Breast epithelium (tissue), 4 donors: ENCODE measurements around the gene DYNC1I1. TPM values are rescaled to one million over a fixed set of nuclear protein-coding genes. Genes with fewer than 3 reads are reported as not detected.

Experiments
- DNase-seq, 2 donors: peaks; one replicate each; pipeline ENCODE4 v3.0.0-alpha.2; 2019; ENCODE audit warnings: low spot score in 2 of 2
- H3K27ac ChIP-seq, 2 donors: fragments of 200-600 bp; sonication (generic) in 1 of 2; one replicate each; pipeline ENCODE4 v1.5.1; 2016 to 2019; ENCODE audit warnings: mild to moderate bottlenecking in 1 of 2
- H3K27me3 ChIP-seq, 2 donors: fragments of 200-600 bp; sonication (generic) in 1 of 2; one replicate each; pipeline versions ENCODE4 v1.5.1 to v1.6.0; 2017 to 2019; ENCODE audit warnings: control low read depth in 1 of 2, mild to moderate bottlenecking in 1 of 2
- H3K36me3 ChIP-seq: fragments of 200-600 bp; one replicate; pipeline ENCODE4 v1.5.1; 2019
- H3K4me1 ChIP-seq, 2 donors: fragments of 200-600 bp; sonication (generic); one replicate each; pipeline ENCODE4 v1.5.1; 2016 to 2019; ENCODE audit warnings: control low read depth in 1 of 2
- H3K4me3 ChIP-seq, 3 donors: fragments of 200-600 bp; sonication (generic); 1 replicate in 2 of 3; 2 replicates in 1 of 3; pipeline ENCODE4 v1.5.1; 2016 to 2019; ENCODE audit warnings: mild to moderate bottlenecking in 3 of 3, moderate library complexity in 2 of 3
- H3K9me3 ChIP-seq, 2 donors: fragments of 200-600 bp; sonication (generic) in 1 of 2; one replicate each; pipeline ENCODE4 v1.5.1; 2016 to 2019; ENCODE audit warnings: control low read depth in 1 of 2
- POLR2A ChIP-seq: fragments of 450-650 bp; IDR thresholded peaks from one replicate; pipeline ENCODE4 v1.6.1; 2016; ENCODE audit warnings: antibody characterized with exemption, mild to moderate bottlenecking, moderate library complexity
- POLR2AphosphoS5 ChIP-seq, 3 donors: sonication (generic); formaldehyde crosslinking; IDR thresholded peaks; one replicate each; pipeline ENCODE4 v1.6.1; 2017; ENCODE audit warnings: antibody characterized with exemption in 3 of 3
- intact Hi-C: fragments of 100-400 bp; cut with DNase I; formaldehyde crosslinking; loops from one replicate; pipeline ENCODE4 v1.15.1; 2023; ENCODE audit warnings: low total_unique reads
- total RNA-seq, 3 donors: library from RNA; depleted of rRNA; stranded (reverse); fragments of >200 nt; gene quantifications; one replicate each; pipeline ENCODE4 v1.1.0, GENCODE V29; 2016
- TF ChIP-seq, protein P1 (sequence below), 3 donors: fragments of 450-650 bp; IDR thresholded peaks; one replicate each; pipeline ENCODE4 v1.5.1; 2016 to 2017; ENCODE audit warnings: antibody characterized with exemption in 3 of 3, mild to moderate bottlenecking in 3 of 3, moderate library complexity in 3 of 3

DYNC1I1 gene
- total RNA-seq, 3 donors from 2014 or later, result 5.7 to 7.7 (median 6.6) TPM

DNA sequence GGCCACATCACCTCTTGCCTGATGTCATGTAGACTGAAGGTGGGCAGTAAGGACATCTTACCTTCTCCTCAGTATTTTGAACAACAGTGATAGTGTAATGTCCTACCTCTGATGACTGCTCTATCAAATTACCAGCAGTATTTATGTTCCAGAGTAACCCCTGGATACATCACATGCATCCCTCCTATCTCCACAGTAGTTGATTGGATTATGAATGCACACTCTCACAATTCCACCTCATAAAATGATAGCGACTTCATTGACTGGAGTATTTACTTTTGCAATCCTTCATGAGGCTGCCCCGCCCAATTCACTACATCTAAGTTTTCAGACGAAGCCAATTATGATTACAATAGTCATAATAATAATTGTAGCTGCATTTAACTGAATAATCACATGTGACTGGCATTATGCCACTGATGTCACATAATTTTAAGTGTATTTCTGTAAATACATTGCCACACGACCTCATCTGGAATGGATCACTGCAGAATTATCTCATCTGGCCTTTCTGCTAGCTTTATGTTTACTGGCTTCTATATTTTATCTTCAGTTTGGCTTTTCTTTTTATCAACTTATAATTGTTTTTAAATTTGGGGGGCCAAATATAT is 280.6 kb downstream of the DYNC1I1 start:
- H3K27me3 ChIP-seq, result no peaks in the 10 kb centered on the region
- no peak overlapping the region for H3K27ac ChIP-seq
- H3K9me3 ChIP-seq, result no peaks in the 10 kb centered on the region
- H3K4me3 ChIP-seq, result no peak overlapping the region
- no peaks in the 10 kb centered on the region for H3K36me3 ChIP-seq
- TF ChIP-seq POLR2AphosphoS5 (IDR thresholded peaks at IDR 0.05) (no peak), POLR2A (no peak)
- TF ChIP-seq, protein P1, sequence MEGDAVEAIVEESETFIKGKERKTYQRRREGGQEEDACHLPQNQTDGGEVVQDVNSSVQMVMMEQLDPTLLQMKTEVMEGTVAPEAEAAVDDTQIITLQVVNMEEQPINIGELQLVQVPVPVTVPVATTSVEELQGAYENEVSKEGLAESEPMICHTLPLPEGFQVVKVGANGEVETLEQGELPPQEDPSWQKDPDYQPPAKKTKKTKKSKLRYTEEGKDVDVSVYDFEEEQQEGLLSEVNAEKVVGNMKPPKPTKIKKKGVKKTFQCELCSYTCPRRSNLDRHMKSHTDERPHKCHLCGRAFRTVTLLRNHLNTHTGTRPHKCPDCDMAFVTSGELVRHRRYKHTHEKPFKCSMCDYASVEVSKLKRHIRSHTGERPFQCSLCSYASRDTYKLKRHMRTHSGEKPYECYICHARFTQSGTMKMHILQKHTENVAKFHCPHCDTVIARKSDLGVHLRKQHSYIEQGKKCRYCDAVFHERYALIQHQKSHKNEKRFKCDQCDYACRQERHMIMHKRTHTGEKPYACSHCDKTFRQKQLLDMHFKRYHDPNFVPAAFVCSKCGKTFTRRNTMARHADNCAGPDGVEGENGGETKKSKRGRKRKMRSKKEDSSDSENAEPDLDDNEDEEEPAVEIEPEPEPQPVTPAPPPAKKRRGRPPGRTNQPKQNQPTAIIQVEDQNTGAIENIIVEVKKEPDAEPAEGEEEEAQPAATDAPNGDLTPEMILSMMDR (IDR thresholded peaks at IDR 0.05), result no peak
- intact Hi-C loops, result no loop called here
- DNase-seq, result no peak
- no peaks in the 10 kb centered on the region for H3K4me1 ChIP-seq

DNA sequence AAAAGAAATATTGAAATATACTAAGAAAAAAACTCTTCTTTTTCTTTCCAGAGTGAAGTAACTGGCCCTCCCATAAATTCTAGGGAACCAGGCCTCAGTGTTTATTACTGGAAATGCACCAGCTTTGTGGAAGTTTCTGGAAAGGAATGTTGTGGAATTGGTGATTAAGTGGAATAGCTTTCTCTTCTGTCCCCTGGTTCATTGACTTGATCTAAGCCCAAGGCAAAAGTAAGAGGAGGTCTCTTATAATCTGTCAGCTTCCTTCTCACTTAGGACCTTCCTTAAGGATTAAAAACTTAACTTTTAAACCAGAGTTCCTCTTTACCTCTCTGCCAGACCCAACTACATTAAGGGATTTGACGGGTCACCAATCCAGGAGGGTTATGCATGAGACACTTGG is 283.4 kb downstream of the DYNC1I1 start:
- H3K36me3 ChIP-seq, result no peaks in the 10 kb centered on the region
- TF ChIP-seq, protein P1 (IDR thresholded peaks at IDR 0.05), result no peak
- no peak for TF ChIP-seq POLR2A
- H3K27me3 ChIP-seq, result no peaks in the 10 kb centered on the region
- intact Hi-C loops, result no loop called here
- no peak for DNase-seq
- no peaks in the 10 kb centered on the region for H3K9me3 ChIP-seq
- no peaks in the 10 kb centered on the region for H3K4me1 ChIP-seq
- H3K27ac ChIP-seq, result no peak overlapping the region
- no peak overlapping the region for H3K4me3 ChIP-seq

GRCh38 chr7:96059075-96059474 is 286.7 kb downstream of the DYNC1I1 start:
- no peaks in the 10 kb centered on the region for H3K36me3 ChIP-seq
- H3K27me3 ChIP-seq, result no peaks in the 10 kb centered on the region
- no peak overlapping the region for H3K27ac ChIP-seq
- intact Hi-C loops, result no loop called here
- no peaks in the 10 kb centered on the region for H3K4me1 ChIP-seq
- DNase-seq, result no peak
- TF ChIP-seq, protein P1 (IDR thresholded peaks at IDR 0.05), result no peak
- no peak for TF ChIP-seq POLR2AphosphoS5 (IDR thresholded peaks at IDR 0.05)
- no peaks in the 10 kb centered on the region for H3K9me3 ChIP-seq
- no peak overlapping the region for H3K4me3 ChIP-seq

DNA sequence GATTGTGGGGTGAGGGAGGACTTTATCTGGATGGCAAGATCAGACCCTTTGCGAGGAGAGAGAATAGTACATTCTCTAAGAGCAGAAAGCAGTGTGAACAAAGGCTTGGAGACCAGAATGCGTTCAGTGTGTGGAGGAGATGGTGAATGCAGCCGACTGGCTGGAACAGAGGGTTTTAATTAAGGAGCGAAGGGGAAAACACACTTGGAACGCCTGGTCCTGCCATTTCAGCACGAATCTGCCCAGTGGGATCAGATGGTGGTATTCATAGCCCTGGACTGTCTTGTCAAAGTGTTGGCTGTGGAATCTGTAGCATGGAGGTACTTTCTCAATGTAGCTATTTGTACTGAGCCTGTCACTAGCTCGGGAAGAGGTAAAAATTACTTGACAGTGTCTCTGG is 288.7 kb downstream of the DYNC1I1 start:
- no peaks in the 10 kb centered on the region for H3K36me3 ChIP-seq
- no peaks in the 10 kb centered on the region for H3K4me1 ChIP-seq
- H3K4me3 ChIP-seq, result no peak overlapping the region
- no peak overlapping the region for H3K27ac ChIP-seq
- TF ChIP-seq POLR2A, result no peak
- no peak for DNase-seq
- peaks cover 0 to 2% of the 10 kb centered on the region in 2 donors for H3K27me3 ChIP-seq
- H3K9me3 ChIP-seq, result no peaks in the 10 kb centered on the region
- intact Hi-C loops, result no loop called here

DNA sequence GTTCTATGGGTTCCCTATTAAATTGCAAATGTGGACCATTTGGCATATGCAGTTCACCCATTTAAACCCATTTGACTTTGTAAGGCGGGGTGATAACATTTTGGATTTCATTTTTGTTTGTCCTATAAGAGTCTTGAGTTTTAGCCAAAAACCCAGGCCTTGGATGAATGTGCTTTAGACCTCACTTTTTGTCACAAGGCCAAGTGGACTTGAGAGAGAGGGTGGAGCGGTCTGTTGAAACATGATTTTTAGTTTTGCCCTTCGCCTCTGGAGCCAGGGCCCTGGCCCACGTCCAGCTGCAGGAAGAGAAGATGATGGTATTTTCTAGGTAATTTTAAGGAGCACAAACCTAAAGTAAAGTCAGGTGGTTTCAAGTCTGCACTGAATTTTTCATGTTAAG is 289.5 kb downstream of the DYNC1I1 start:
- no peaks in the 10 kb centered on the region for H3K9me3 ChIP-seq
- no peaks in the 10 kb centered on the region for H3K36me3 ChIP-seq
- no peak overlapping the region for H3K4me3 ChIP-seq
- H3K4me1 ChIP-seq, result no peaks in the 10 kb centered on the region
- TF ChIP-seq, protein P1 (IDR thresholded peaks at IDR 0.05), result no peak
- TF ChIP-seq POLR2A (no peak), POLR2AphosphoS5 (IDR thresholded peaks at IDR 0.05) (no peak)
- no peak for DNase-seq
- intact Hi-C loops, result no loop called here
- no peak overlapping the region for H3K27ac ChIP-seq
- H3K27me3 ChIP-seq, result peaks cover 0 to 4% of the 10 kb centered on the region in 2 donors

DNA sequence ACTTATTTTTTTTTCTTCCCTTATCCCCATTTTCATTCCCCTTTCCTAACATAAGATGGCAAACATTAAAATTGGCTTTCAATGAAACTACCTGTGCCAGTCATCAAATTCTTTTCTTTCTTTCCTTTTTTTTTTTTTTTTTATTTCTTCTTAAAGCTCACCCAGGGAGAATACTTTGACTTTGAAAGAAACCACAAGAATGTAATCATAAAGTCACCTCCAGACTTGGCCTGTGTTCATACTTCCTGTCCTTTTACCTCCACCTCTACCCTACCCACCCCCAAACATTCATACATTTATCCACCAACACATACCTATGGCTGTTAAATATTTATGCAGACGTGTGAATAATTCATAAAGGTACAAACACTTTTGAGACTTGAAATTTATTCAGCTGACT is 295.0 kb downstream of the DYNC1I1 start:
- Histone ChIP-seq H3K4me3 (no peak overlapping the region), H3K4me1 (no peaks in the 10 kb centered on the region), H3K27ac (no peak overlapping the region), H3K27me3 (peaks cover 0 to 4% of the 10 kb centered on the region in 2 donors), H3K36me3 (no peaks in the 10 kb centered on the region), H3K9me3 (no peaks in the 10 kb centered on the region)
- intact Hi-C loops, result no loop called here
- TF ChIP-seq, protein P1 (IDR thresholded peaks at IDR 0.05), result no peak
- TF ChIP-seq POLR2A (no peak), POLR2AphosphoS5 (IDR thresholded peaks at IDR 0.05) (no peak)
- no peak for DNase-seq
